ENCODE measurements around the gene GRID1.

GRCh38 chr10:86329093-86329710, 37.4 kb downstream of the GRID1 start:
- no peak for TF ChIP-seq POLR2A (IDR thresholded peaks at IDR 0.05)
- TF ChIP-seq CTCF (IDR thresholded peaks at IDR 0.05), result no peak

All from Peyer's patch (tissue), 4 donors.